ENCODE measurements around the gene FOXA2. TPM values are rescaled to one million over a fixed set of nuclear protein-coding genes. Genes with fewer than 3 reads are reported as not detected.
A peak's percentile ranks its signal among the peaks of the same experiment; 100 is the strongest.

The FOXA2 gene
- total and polyA plus RNA-seq, 2 of the 13 experiments (the other 11 are each of a cell fraction or from before 2014, with no cell fraction given), result 8.8 to 12.2 TPM

GRCh38 chr20:22536141-22536828 lies 48.1 kb downstream of the FOXA2 start (continued):
- no peak for TF ChIP-seq MYPOP (CRISPR knock-in tag; IDR thresholded peaks at IDR 0.05)
- no peak for TF ChIP-seq GLI4 (CRISPR knock-in tag; IDR thresholded peaks at IDR 0.05; ENCODE audit: borderline replicate concordance)
- TF ChIP-seq RCOR2 (CRISPR knock-in tag; IDR thresholded peaks at IDR 0.05), result no peak
- TF ChIP-seq ZNF512B (CRISPR knock-in tag; IDR thresholded peaks at IDR 0.05; ENCODE audit: borderline replicate concordance), result no peak
- no peak for TF ChIP-seq ZNF83 (CRISPR knock-in tag; IDR thresholded peaks at IDR 0.05; ENCODE audit: borderline replicate concordance)
- no peak for TF ChIP-seq ZNF790 (CRISPR knock-in tag; IDR thresholded peaks at IDR 0.05; ENCODE audit: borderline replicate concordance)
- no peak for TF ChIP-seq ZNF12 (CRISPR knock-in tag; IDR thresholded peaks at IDR 0.05)
- TF ChIP-seq ZNF678 (CRISPR knock-in tag; IDR thresholded peaks at IDR 0.05), result no peak
- no peak for TF ChIP-seq DNMT3B (CRISPR knock-in tag; conservative IDR thresholded peaks at IDR 0.05)
- TF ChIP-seq ZNF770 (CRISPR knock-in tag; IDR thresholded peaks at IDR 0.05), result no peak
- TF ChIP-seq ZFP36L2 (CRISPR knock-in tag; IDR thresholded peaks at IDR 0.05), result 0 out of 2 replicates have a peak, but pooled peaks have one; percentile 30
- no peak for TF ChIP-seq TARDBP (CRISPR knock-in tag; IDR thresholded peaks at IDR 0.05)
- no peak for TF ChIP-seq MEIS1 (CRISPR knock-in tag; IDR thresholded peaks at IDR 0.05; ENCODE audit: borderline replicate concordance)
- 0 out of 2 replicates have a peak, but pooled peaks have one; percentile 12 for TF ChIP-seq REPIN1 (CRISPR knock-in tag; IDR thresholded peaks at IDR 0.05; ENCODE audit: borderline replicate concordance, low read depth)
- TF ChIP-seq ZNF607 (CRISPR knock-in tag; IDR thresholded peaks at IDR 0.05; ENCODE audit: borderline replicate concordance), result 0 out of 2 replicates have a peak, but pooled peaks have one; percentile 7
- TF ChIP-seq ZNF614 (CRISPR knock-in tag; IDR thresholded peaks at IDR 0.05; ENCODE audit: borderline replicate concordance), result 0 out of 2 replicates have a peak, but pooled peaks have one; percentile 22
- no peak for TF ChIP-seq KDM5A (IDR thresholded peaks at IDR 0.05; ENCODE audit: borderline replicate concordance, low read length)
- 0 out of 2 replicates have a peak, but pooled peaks have one; percentile 6 for TF ChIP-seq SOX5 (CRISPR knock-in tag; IDR thresholded peaks at IDR 0.05; ENCODE audit: borderline replicate concordance)
- no peak for TF ChIP-seq SIX1 (CRISPR knock-in tag; IDR thresholded peaks at IDR 0.05; ENCODE audit: borderline replicate concordance)
- 0 out of 2 replicates have a peak, but pooled peaks have one; percentile 14 for TF ChIP-seq ZNF761 (CRISPR knock-in tag; conservative IDR thresholded peaks at IDR 0.05)
- peak; percentile 46; the same call in 1 of the 2 replicates for TF ChIP-seq ZMYM3 (CRISPR knock-in tag; IDR thresholded peaks at IDR 0.05)
- TF ChIP-seq MNT (IDR thresholded peaks at IDR 0.05), result no peak
